NCI-H1092 (cell line): ENCODE results near the gene NEU1.
A peak's percentile ranks its signal among the peaks of the same experiment; 100 is the strongest.
"Not testable (repeated sequence)": the region's sequence is repeated elsewhere in the genome, so short reads cannot be mapped to it uniquely, and the experiment has no call there.

ENCODE experiments used
- DNase-seq: peaks from one replicate; lab custom pipeline; 2025; lab: John Stamatoyannopoulos, UW

NEU1 gene

GRCh38 chr6:31838968-31839367 is 23.7 kb downstream of the NEU1 start:
- DNase-seq = no peak

- not testable (repeated sequence) for DNase-seq
Observed at GRCh38 chr6:31838114-31838553, 24.5 kb downstream of the NEU1 start.

DNA sequence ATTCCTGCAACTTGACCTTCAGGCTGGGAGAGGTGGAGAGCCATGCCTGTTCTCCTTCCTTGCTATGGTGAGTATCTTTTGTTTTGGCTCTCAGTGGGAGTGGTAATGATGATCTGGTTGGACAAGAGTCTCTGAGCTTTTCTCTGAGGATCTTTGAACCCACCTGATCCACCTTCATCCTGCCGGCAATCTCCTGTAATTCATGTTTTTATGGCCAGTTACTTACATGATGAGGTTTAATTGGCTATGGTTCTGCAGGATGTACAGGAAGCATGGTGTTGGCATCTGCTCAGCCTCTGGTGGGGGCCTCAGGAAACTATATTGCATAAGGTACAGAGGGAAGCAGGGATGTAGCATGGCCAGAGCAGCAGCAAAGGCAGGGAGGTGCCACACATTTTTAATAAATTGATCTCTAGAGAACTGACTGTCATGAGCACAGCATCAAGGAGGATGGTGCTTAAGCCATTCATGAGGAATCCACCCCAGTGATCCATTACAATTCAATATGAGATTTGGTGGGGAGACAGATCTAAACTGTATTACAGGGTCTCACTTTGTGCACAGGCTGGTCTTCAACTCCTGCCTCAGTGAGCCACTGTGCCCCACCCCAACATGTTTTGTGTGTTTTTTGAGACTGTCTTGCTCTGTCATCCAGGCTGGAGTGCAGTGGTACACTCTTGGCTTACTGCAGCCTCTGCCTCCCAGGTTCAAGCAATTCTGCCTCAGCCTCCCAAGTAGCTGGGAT is 25.1 kb downstream of the NEU1 start:
- no peak for DNase-seq

- no peak for DNase-seq
Observed at GRCh38 chr6:31836474-31837368, 25.9 kb downstream of the NEU1 start.

DNA sequence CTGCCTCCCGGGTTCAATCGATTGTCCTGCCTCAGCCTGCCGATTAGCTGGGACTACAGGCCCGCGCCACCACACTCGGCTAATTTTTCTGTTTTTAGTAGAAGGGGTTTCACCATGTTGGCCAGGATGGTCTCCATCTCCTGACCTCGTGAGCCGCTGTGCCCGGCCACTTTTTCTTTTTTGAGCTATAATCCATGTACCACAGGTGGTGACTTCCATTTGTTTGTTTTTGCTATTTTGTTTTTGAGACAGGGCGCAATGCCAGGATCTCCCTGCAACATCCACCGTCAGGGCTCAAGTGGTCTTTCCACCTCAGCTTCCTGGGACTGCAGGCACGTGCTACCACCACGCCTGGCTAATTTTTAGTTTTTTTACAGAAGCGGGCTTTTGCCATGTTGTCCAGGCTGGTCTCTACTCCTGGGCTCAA is 26.6 kb downstream of the NEU1 start:
- DNase-seq = no peak

DNA sequence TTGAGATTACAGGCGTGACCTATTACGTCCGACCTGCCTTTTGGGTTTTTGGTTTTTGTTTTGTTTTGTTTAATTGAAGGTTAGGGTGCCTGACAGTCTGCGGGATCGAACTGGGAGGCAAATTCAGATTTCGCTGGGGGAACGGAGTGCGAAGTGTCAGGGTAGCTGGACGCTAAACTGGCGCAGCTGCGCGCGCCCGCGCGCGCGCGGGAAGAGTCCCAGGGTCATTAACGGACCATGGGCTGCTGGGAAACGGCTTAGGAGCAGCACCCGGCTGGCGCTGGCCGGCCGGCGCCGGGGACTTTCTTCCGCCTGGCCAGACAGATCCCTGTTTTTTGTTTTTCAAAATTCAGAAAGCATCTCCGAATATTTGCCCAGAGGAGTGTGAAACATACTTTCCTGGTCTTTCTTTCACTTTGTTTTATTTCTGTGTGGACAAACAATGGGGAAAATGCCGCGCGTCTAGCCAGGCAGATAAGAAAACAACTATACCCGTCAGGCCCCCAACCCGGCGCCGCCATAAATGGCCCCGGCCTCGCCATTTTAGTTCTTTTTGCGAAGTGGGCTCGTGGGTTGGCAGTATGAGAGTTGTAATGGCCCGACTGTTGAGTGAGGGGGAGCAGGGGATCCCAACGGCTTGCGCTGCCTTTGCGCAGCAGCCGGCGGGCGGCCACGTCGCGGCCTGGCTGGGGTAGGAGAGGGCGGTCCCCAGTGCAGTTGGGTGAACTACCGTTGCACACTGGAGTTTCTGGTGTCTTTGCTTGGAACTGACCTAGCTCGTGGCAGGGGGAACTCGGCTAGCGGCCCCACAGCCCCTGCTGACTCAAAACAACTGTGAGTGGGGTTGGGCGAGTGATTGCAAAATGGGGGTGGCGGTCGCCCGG is 28.0 kb downstream of the NEU1 start:
- peak; percentile 80 for DNase-seq

DNA sequence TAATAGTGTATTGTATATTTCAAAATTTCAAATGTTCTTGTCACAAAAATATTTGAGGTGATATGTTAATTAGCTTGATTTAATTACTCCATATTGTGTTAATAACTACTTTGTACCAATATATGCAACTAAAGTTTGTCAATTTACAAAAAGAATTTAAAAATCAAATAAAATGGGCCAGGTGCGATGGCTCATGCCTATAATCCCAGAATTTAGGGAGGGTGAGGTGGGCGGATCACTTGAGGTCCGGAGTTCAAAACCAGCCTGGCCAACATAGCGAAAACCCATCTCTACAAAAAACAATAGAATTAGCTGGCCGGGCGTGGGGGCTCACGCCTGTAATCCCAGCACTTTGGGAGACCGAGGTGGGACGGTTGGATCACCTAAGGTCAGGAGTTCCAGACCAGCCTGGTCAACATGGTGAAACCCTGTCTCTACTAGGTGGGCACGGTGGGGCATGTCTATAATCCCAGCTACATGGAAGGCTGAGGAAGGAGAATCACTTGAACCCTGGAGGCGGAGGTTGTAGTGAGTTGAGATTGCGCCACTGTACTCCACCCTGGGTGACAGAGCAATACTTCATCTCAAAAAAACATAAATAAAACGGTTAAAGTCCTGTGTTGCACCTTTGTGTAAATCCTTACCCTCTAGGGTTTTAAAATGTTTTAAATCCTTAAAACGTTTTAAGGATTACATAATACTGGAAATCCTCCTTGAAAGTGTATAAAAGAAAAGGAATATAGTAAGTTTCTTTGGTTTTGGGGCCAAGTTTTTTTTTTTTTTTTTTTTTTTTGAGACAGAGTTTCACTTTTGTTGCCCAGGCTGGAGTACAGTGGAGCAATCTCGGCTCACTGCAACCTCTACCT is 31.0 kb downstream of the NEU1 start:
- no peak for DNase-seq

- no peak for DNase-seq
Observed at GRCh38 chr6:31830886-31831335, 31.7 kb downstream of the NEU1 start.

- no peak for DNase-seq
Observed at GRCh38 chr6:31829633-31830283, 32.9 kb downstream of the NEU1 start.

GRCh38 chr6:31827286-31828079 is 35.1 kb downstream of the NEU1 start, which contains the start of gene HSPA1B:
Gene HSPA1B, plus strand, starts transcription at chr6:31827738. Its CDS starts 213 bp downstream, at chr6:31827951.
- DNase-seq = peak; percentile 94

GRCh38 chr6:31826793-31827285 is 35.8 kb downstream of the NEU1 start:
- DNase-seq = no peak

DNA sequence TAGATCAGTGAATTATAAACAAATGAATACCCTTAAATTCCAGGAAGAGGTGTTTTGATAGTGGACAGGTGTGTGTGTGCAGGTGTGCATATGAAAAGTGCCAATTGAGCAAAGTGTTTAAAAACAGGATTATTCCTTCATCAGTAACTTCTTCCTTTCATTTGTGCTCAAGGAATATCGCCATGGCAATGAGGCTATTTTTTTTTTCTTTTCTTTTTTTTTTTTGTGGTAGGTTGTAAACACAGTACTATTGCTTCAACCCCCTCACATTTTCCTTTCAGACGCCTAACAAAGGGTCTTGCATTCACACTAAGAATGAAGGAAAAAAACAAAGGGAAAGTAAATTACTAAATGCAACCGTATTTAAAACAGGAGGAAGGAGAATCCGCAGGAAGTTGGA is 37.1 kb downstream of the NEU1 start:
- no peak for DNase-seq

DNA sequence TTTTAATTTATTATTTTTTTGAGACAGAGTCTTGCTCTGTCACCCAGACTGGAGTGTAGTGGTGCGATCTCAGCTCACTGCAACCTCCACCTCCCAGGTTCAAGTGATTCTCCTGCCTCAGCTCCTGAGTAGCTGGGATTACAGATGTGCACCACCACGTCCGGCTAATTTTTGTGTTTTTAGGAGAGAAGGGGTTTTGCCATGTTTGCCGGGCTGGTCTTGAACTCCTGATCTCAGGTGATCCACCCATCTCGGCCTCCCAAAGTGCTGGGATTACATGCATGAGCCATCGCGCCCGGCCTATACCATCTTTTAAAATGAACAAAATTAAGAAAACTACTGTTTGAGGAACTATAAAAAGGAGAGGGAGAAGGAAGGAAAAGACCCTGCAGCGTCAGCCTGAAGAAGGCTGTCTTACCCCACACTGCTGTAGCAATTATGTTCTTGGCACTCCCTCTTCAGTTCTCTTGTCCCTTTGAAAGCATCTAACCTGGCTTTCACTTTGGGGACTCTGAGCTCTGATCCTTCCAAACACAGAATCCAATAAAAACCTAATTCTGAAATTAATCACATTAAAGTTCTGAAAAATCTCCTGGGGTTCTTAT is 38.9 kb downstream of the NEU1 start:
- not testable (repeated sequence) for DNase-seq

GRCh38 chr6:31822036-31822821 is 40.4 kb downstream of the NEU1 start:
- no peak for DNase-seq

GRCh38 chr6:31821301-31822035 is 41.2 kb downstream of the NEU1 start:
- DNase-seq = no peak

GRCh38 chr6:31820399-31820798 is 42.2 kb downstream of the NEU1 start:
- not testable (repeated sequence) for DNase-seq

GRCh38 chr6:31819871-31820299 is 42.7 kb downstream of the NEU1 start:
- DNase-seq = no peak
